Keratinocyte (primary cell): ENCODE measurements around the gene HSPG2. TPM values are rescaled to one million over a fixed set of nuclear protein-coding genes. Genes with fewer than 3 reads are reported as not detected.
A peak's percentile ranks its signal among the peaks of the same experiment; 100 is the strongest.

ENCODE experiments used
- DNase-seq: peaks from one replicate; pipeline ENCODE4 v3.0.0-alpha.2; 2011; ENCODE audit warnings: low read depth, missing footprints, low spot score
- FAIRE-seq: peaks from 2 replicates; lab custom pipeline; 2011; peaks lifted over from hg19 to GRCh38; lab: Jason Lieb, UNC
- H2AFZ ChIP-seq: 2 replicates; pipeline ENCODE4 v1.6.0; 2012; ENCODE audit warnings: low read length, control low read depth, inconsistent platforms; ENCODE audit not compliant: control insufficient read depth
- H3K27ac ChIP-seq: 2 replicates; pipeline ENCODE4 v1.5.1; 2011; ENCODE audit warnings: low read length; ENCODE audit not compliant: control insufficient read depth, insufficient read depth
- H3K27me3 ChIP-seq: 3 replicates; pipeline ENCODE4 v1.6.0; 2011; ENCODE audit warnings: low read length; ENCODE audit not compliant: control insufficient read depth, insufficient read depth; ENCODE audit errors: extremely low read depth
- H3K36me3 ChIP-seq, 2 experiments: 2 replicates in 1 of 2; 3 replicates in 1 of 2; pipeline ENCODE4 v1.5.1; 2011; ENCODE audit warnings: low read length in 2 of 2, mild to moderate bottlenecking in 1 of 2; ENCODE audit not compliant: control insufficient read depth in 2 of 2, insufficient read depth in 2 of 2; ENCODE audit errors: extremely low read depth in 1 of 2
- H3K4me1 ChIP-seq: 3 replicates; pipeline ENCODE4 v1.5.1; 2011; ENCODE audit warnings: low read length; ENCODE audit not compliant: control insufficient read depth, insufficient read depth; ENCODE audit errors: extremely low read depth
- H3K4me2 ChIP-seq: 3 replicates; pipeline ENCODE4 v1.6.0; 2011; ENCODE audit warnings: low read depth, low read length; ENCODE audit not compliant: control insufficient read depth, insufficient read depth; ENCODE audit errors: extremely low read depth
- H3K4me3 ChIP-seq, 3 experiments: fragments of 200-600 bp in 1 of 3; sonication (generic) in 1 of 3; 2 replicates in 2 of 3; 3 replicates in 1 of 3; pipeline ENCODE4 v1.5.1; 2011 to 2016; ENCODE audit warnings: low read length in 3 of 3, mild to moderate bottlenecking in 3 of 3, control low read depth in 2 of 3, inconsistent platforms in 1 of 3, low read depth in 1 of 3, mixed read lengths in 1 of 3, mixed run types in 1 of 3, moderate library complexity in 1 of 3; ENCODE audit not compliant: control insufficient read depth in 2 of 3, insufficient read depth in 2 of 3; ENCODE audit errors: extremely low read depth in 1 of 3
- H3K79me2 ChIP-seq: 2 replicates; pipeline ENCODE4 v1.6.0; 2012; ENCODE audit warnings: low read length; ENCODE audit not compliant: control insufficient read depth, insufficient read depth
- H3K9ac ChIP-seq: 3 replicates; pipeline ENCODE4 v1.6.0; 2011; ENCODE audit warnings: low read length; ENCODE audit not compliant: control insufficient read depth, insufficient read depth; ENCODE audit errors: extremely low read depth
- H3K9me1 ChIP-seq: 3 replicates; pipeline ENCODE4 v1.6.0; 2011; ENCODE audit warnings: low read length; ENCODE audit not compliant: control insufficient read depth, insufficient read depth; ENCODE audit errors: extremely low read depth
- H3K9me3 ChIP-seq: 2 replicates; pipeline ENCODE4 v1.5.1; 2012; ENCODE audit warnings: low read depth, low read length; ENCODE audit not compliant: control insufficient read depth
- H4K20me1 ChIP-seq: 3 replicates; pipeline ENCODE4 v1.6.0; 2011; ENCODE audit warnings: low read length; ENCODE audit not compliant: control insufficient read depth, insufficient read depth; ENCODE audit errors: extremely low read depth
- EZH2 ChIP-seq: IDR thresholded peaks from one replicate; pipeline ENCODE4 v1.6.1; 2012; ENCODE audit warnings: inconsistent platforms, mild to moderate bottlenecking, low read length, moderate library complexity
- dilution Hi-C: fragments of 300-500 bp; cut with MboI; formaldehyde crosslinking; loops from one replicate; pipeline ENCODE4 v1.7.0; 2020; ENCODE audit warnings: low sequenced_read_pairs; ENCODE audit not compliant: extremely low pct_ligation_motif_present
- polyA plus RNA-seq, 5 experiments: library from polyadenylated mRNA; depleted of rRNA in 3 of 5; stranded (reverse) in 3 of 5; stranded (forward) in 1 of 5; unstranded in 1 of 5; fragments of >200 nt; gene quantifications; 1 replicate in 1 of 5; 2 replicates in 3 of 5; 3 replicates in 1 of 5; pipeline versions ENCODE4 v1.2.1 to v1.2.3, GENCODE V29; 2011 to 2012; ENCODE audit warnings: missing spikeins in 2 of 5, low read depth in 1 of 5, low replicate concordance in 1 of 5
- TF ChIP-seq, protein P1 (sequence below), 3 experiments: IDR thresholded peaks in 1 of 3; conservative IDR thresholded peaks in 1 of 3; optimal IDR thresholded peaks in 1 of 3; 2 replicates in 2 of 3; 3 replicates in 1 of 3; pipeline versions ENCODE3 to v1.5.1; 2011; ENCODE audit warnings: low read length in 3 of 3, mild to moderate bottlenecking in 3 of 3, moderate library complexity in 2 of 3, control low read depth in 1 of 3, inconsistent platforms in 1 of 3; ENCODE audit not compliant: insufficient read depth in 2 of 3; ENCODE audit errors: extremely low read depth in 1 of 3

Gene HSPG2
- polyA plus RNA-seq, 1 donor (not counting 4 experiments of a cell fraction or from before 2014, with no cell fraction given) = 9.0 TPM

DNA sequence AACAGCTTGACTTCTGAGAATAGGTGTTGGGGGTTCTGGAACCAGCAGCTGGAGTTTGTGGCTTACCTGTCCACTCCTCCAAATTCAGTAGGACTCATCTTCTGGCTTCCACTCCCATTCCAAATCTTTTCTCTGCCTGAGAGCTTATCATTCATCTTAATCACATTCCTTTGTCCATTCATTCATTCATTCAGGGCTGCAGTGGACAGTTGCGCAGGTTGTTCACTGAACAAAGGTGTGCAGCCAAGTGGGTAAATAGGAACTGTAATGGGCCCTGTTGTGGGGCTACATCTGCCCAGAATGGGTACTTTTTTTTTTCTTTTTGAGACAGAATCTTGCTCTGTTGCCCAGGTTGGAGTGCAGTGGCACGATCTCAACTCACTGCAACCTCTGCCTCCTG, 3.4 kb upstream of the HSPG2 start:
- DNase-seq = no peak
- dilution Hi-C loops = no loop called here
- H3K9ac ChIP-seq = no peak overlapping the region
- peaks cover 2% of the 10 kb centered on the region for H3K9me1 ChIP-seq
- no peaks in the 10 kb centered on the region for H3K27me3 ChIP-seq
- H3K4me2 ChIP-seq = no peak overlapping the region
- H4K20me1 ChIP-seq = no peaks in the 10 kb centered on the region
- H3K27ac ChIP-seq = peak overlapping the region; percentile 73
- H3K36me3 ChIP-seq = no peaks in the 10 kb centered on the region
- no peak for FAIRE-seq
- no peak for TF ChIP-seq EZH2
- TF ChIP-seq, protein P1, sequence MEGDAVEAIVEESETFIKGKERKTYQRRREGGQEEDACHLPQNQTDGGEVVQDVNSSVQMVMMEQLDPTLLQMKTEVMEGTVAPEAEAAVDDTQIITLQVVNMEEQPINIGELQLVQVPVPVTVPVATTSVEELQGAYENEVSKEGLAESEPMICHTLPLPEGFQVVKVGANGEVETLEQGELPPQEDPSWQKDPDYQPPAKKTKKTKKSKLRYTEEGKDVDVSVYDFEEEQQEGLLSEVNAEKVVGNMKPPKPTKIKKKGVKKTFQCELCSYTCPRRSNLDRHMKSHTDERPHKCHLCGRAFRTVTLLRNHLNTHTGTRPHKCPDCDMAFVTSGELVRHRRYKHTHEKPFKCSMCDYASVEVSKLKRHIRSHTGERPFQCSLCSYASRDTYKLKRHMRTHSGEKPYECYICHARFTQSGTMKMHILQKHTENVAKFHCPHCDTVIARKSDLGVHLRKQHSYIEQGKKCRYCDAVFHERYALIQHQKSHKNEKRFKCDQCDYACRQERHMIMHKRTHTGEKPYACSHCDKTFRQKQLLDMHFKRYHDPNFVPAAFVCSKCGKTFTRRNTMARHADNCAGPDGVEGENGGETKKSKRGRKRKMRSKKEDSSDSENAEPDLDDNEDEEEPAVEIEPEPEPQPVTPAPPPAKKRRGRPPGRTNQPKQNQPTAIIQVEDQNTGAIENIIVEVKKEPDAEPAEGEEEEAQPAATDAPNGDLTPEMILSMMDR (optimal IDR thresholded peaks at IDR 0.05 in 1 of 3, IDR thresholded peaks at IDR 0.05 in 1 of 3, conservative IDR thresholded peaks at IDR 0.05 in 1 of 3; ENCODE audit: extremely low read depth in 1 of 3, insufficient read depth in 2 of 3, low read length in 3 of 3) = no peak
- H3K79me2 ChIP-seq = peaks cover 12% of the 10 kb centered on the region
- peaks cover 46% of the 10 kb centered on the region for H3K4me1 ChIP-seq
- no peak overlapping the region for H3K4me3 ChIP-seq
- no peak overlapping the region for H2AFZ ChIP-seq
- no peaks in the 10 kb centered on the region for H3K9me3 ChIP-seq

- H3K9me1 ChIP-seq = peaks cover 2% of the 10 kb centered on the region
- TF ChIP-seq, protein P1 (optimal IDR thresholded peaks at IDR 0.05 in 1 of 3, IDR thresholded peaks at IDR 0.05 in 1 of 3, conservative IDR thresholded peaks at IDR 0.05 in 1 of 3; ENCODE audit: extremely low read depth in 1 of 3, insufficient read depth in 2 of 3, low read length in 3 of 3) = peak in 2 of 3 experiments; percentile 65
- TF ChIP-seq EZH2 = no peak
- no peaks in the 10 kb centered on the region for H4K20me1 ChIP-seq
- peak overlapping the region; percentile 4 for H2AFZ ChIP-seq
- H3K27me3 ChIP-seq = no peaks in the 10 kb centered on the region
- H3K9me3 ChIP-seq = no peaks in the 10 kb centered on the region
- peak overlapping the region; percentile 73 for H3K27ac ChIP-seq
- peak overlapping the region; percentile 11 for H3K4me2 ChIP-seq
- peaks cover 51% of the 10 kb centered on the region for H3K4me1 ChIP-seq
- H3K9ac ChIP-seq = peak overlapping the region; percentile 35
- peaks cover 17% of the 10 kb centered on the region for H3K79me2 ChIP-seq
- FAIRE-seq (peak; percentile 88), DNase-seq (peak; percentile 94)
- no peaks in the 10 kb centered on the region for H3K36me3 ChIP-seq
- no peak overlapping the region for H3K4me3 ChIP-seq
- dilution Hi-C loops = no loop called here
Observed at GRCh38 chr1:21939650-21940374, 2.7 kb upstream of the HSPG2 start.
